Measurements from ENCODE around the gene PDE3A. TPM values are rescaled to one million over a fixed set of nuclear protein-coding genes. Genes with fewer than 3 reads are reported as not detected.
"Not testable (repeated sequence)": the region's sequence is repeated elsewhere in the genome, so short reads cannot be mapped to it uniquely, and the experiment has no call there.

Gene PDE3A
- total RNA-seq, 1 experiment from 2014 or later, result not detected

GRCh38 chr12:20374795-20375194 lies 6.5 kb downstream of the PDE3A start:
- no peak for DNase-seq (ENCODE audit: low spot score)

GRCh38 chr12:20375560-20375959 lies 7.2 kb downstream of the PDE3A start:
- no peak for DNase-seq (ENCODE audit: low spot score)

- DNase-seq (ENCODE audit: low spot score), result peak; percentile 23
These were observed 8.6 kb downstream of the PDE3A start for GRCh38 chr12:20376984-20377383.

GRCh38 chr12:20377750-20378149 lies 9.4 kb downstream of the PDE3A start:
- DNase-seq (ENCODE audit: low spot score), result no peak

GRCh38 chr12:20382117-20382516 lies 13.8 kb downstream of the PDE3A start:
- no peak for DNase-seq (ENCODE audit: low spot score)

GRCh38 chr12:20383612-20384011 lies 15.3 kb downstream of the PDE3A start:
- DNase-seq (ENCODE audit: low spot score), result no peak

GRCh38 chr12:20384836-20385235 lies 16.5 kb downstream of the PDE3A start:
- DNase-seq (ENCODE audit: low spot score), result not testable (repeated sequence)

- no peak for DNase-seq (ENCODE audit: low spot score)
These were observed 22.5 kb downstream of the PDE3A start for GRCh38 chr12:20390846-20391245.

- no peak for DNase-seq (ENCODE audit: low spot score)
These were observed 24.0 kb downstream of the PDE3A start for GRCh38 chr12:20392339-20392738.

GRCh38 chr12:20393707-20394106 lies 25.4 kb downstream of the PDE3A start:
- no peak for DNase-seq (ENCODE audit: low spot score)

GRCh38 chr12:20395791-20396550 lies 27.6 kb downstream of the PDE3A start:
- no peak for DNase-seq (ENCODE audit: low spot score)

GRCh38 chr12:20398686-20399085 lies 30.3 kb downstream of the PDE3A start:
- DNase-seq (ENCODE audit: low spot score), result no peak

GRCh38 chr12:20400003-20400402 lies 31.7 kb downstream of the PDE3A start:
- DNase-seq (ENCODE audit: low spot score), result no peak

GRCh38 chr12:20403230-20403629 lies 34.9 kb downstream of the PDE3A start:
- DNase-seq (ENCODE audit: low spot score), result no peak

GRCh38 chr12:20404576-20405346 lies 36.4 kb downstream of the PDE3A start:
- DNase-seq (ENCODE audit: low spot score), result no peak

- no peak for DNase-seq (ENCODE audit: low spot score)
These were observed 41.5 kb downstream of the PDE3A start for GRCh38 chr12:20409607-20410377.

GRCh38 chr12:20410734-20411133 lies 42.4 kb downstream of the PDE3A start:
- no peak for DNase-seq (ENCODE audit: low spot score)

GRCh38 chr12:20411345-20411744 lies 43.0 kb downstream of the PDE3A start:
- DNase-seq (ENCODE audit: low spot score), result no peak

- no peak for DNase-seq (ENCODE audit: low spot score)
These were observed 46.7 kb downstream of the PDE3A start for GRCh38 chr12:20415028-20415427.

GRCh38 chr12:20415641-20416040 lies 47.3 kb downstream of the PDE3A start:
- no peak for DNase-seq (ENCODE audit: low spot score)

GRCh38 chr12:20420557-20420956 lies 52.2 kb downstream of the PDE3A start:
- no peak for DNase-seq (ENCODE audit: low spot score)

GRCh38 chr12:20421421-20421820 lies 53.1 kb downstream of the PDE3A start:
- DNase-seq (ENCODE audit: low spot score), result no peak
